ENCODE data around the gene RAB20. TPM values are rescaled to one million over a fixed set of nuclear protein-coding genes. Genes with fewer than 3 reads are reported as not detected.

The RAB20 gene
- polyA plus RNA-seq, 1 donor from 2014 or later, result not detected

GRCh38 chr13:110536006-110536693 lies 25.4 kb downstream of the RAB20 start:
- H3K4me2 ChIP-seq (ENCODE audit: low read length), result no peak overlapping the region
- no peaks in the 10 kb centered on the region for H3K36me3 ChIP-seq (ENCODE audit: insufficient read depth, low read length)
- no peak overlapping the region for H2AFZ ChIP-seq (ENCODE audit: low read depth, low read length)
- H4K20me1 ChIP-seq (ENCODE audit: insufficient read depth), result no peaks in the 10 kb centered on the region
- no peaks in the 10 kb centered on the region for H3K9me2 ChIP-seq (ENCODE audit: insufficient read depth, low read length)
- H3K9ac ChIP-seq (ENCODE audit: low read length), result no peak overlapping the region
- no peak overlapping the region for H3K4me3 ChIP-seq (ENCODE audit: low read length)
- TF ChIP-seq RAD21 (conservative IDR thresholded peaks at IDR 0.05) (no peak), CTCF (IDR thresholded peaks at IDR 0.05; ENCODE audit: poor library complexity, severe bottlenecking) (no peak), EZH2 (IDR thresholded peaks at IDR 0.05; ENCODE audit: borderline replicate concordance, insufficient read depth, low read length, poor library complexity, severe bottlenecking) (no peak), SMC3 (conservative IDR thresholded peaks at IDR 0.05; ENCODE audit: poor library complexity) (no peak), POLR2AphosphoS5 (IDR thresholded peaks at IDR 0.05) (no peak), EP300 (conservative IDR thresholded peaks at IDR 0.05; ENCODE audit: poor library complexity, severe bottlenecking) (no peak), TAF1 (IDR thresholded peaks at IDR 0.05; ENCODE audit: low read depth) (no peak), MXI1 (conservative IDR thresholded peaks at IDR 0.05; ENCODE audit: poor library complexity, severe bottlenecking) (no peak), REST (IDR thresholded peaks at IDR 0.05; ENCODE audit: borderline replicate concordance) (no peak)
- H3K27ac ChIP-seq (ENCODE audit: low read length), result no peak overlapping the region
- H3K27me3 ChIP-seq (ENCODE audit: insufficient read depth, low read depth, low read length), result no peaks in the 10 kb centered on the region
- no peaks in the 10 kb centered on the region for H3F3A ChIP-seq (ENCODE audit: insufficient read depth, low read length, poor library complexity, severe bottlenecking)
- H3K9me3 ChIP-seq (ENCODE audit: low read length), result no peaks in the 10 kb centered on the region
- H3K79me2 ChIP-seq (replicated peaks; ENCODE audit: insufficient read depth, low read length), result no peaks in the 10 kb centered on the region

- Histone ChIP-seq H3K36me3 (ENCODE audit: insufficient read depth, low read length) (no peaks in the 10 kb centered on the region), H3K4me2 (ENCODE audit: low read length) (no peak overlapping the region), H3K4me3 (ENCODE audit: low read length) (no peak overlapping the region), H3K79me2 (replicated peaks; ENCODE audit: insufficient read depth, low read length) (no peaks in the 10 kb centered on the region), H3K27me3 (ENCODE audit: insufficient read depth, low read depth, low read length) (no peaks in the 10 kb centered on the region), H3K9me3 (ENCODE audit: low read length) (no peaks in the 10 kb centered on the region), H2AFZ (ENCODE audit: low read depth, low read length) (no peak overlapping the region), H3K9ac (ENCODE audit: low read length) (no peak overlapping the region), H3K9me2 (ENCODE audit: insufficient read depth, low read length) (no peaks in the 10 kb centered on the region), H4K20me1 (ENCODE audit: insufficient read depth) (no peaks in the 10 kb centered on the region), H3F3A (ENCODE audit: insufficient read depth, low read length, poor library complexity, severe bottlenecking) (no peaks in the 10 kb centered on the region), H3K27ac (ENCODE audit: low read length) (no peak overlapping the region)
- TF ChIP-seq SMC3 (conservative IDR thresholded peaks at IDR 0.05; ENCODE audit: poor library complexity) (no peak), MXI1 (conservative IDR thresholded peaks at IDR 0.05; ENCODE audit: poor library complexity, severe bottlenecking) (no peak), RAD21 (conservative IDR thresholded peaks at IDR 0.05) (no peak), REST (IDR thresholded peaks at IDR 0.05; ENCODE audit: borderline replicate concordance) (no peak), EP300 (conservative IDR thresholded peaks at IDR 0.05; ENCODE audit: poor library complexity, severe bottlenecking) (no peak), CTCF (IDR thresholded peaks at IDR 0.05; ENCODE audit: poor library complexity, severe bottlenecking) (no peak), POLR2AphosphoS5 (IDR thresholded peaks at IDR 0.05) (no peak), TAF1 (IDR thresholded peaks at IDR 0.05; ENCODE audit: low read depth) (no peak), EZH2 (IDR thresholded peaks at IDR 0.05; ENCODE audit: borderline replicate concordance, insufficient read depth, low read length, poor library complexity, severe bottlenecking) (no peak)
Measured at GRCh38 chr13:110535526-110535925, 26.0 kb downstream of the RAB20 start.
